IMR-90 (cell line): ENCODE data around the gene COLEC12. TPM values are rescaled to one million over a fixed set of nuclear protein-coding genes. Genes with fewer than 3 reads are reported as not detected.
A peak's percentile ranks its signal among the peaks of the same experiment; 100 is the strongest.

Experiments
- ATAC-seq: fragments of 200-7000 bp; cut with Tn5 transposase; 2 replicates; pipeline ENCODE4 v1.9.1; 2020; ENCODE audit warnings: low read depth, mild to moderate bottlenecking, moderate library complexity
- BruUV-seq: library from RNA; stranded (reverse); fragments of 400-500 nt; replicated peaks from 2 replicates; lab custom pipeline; 2021; lab: Mats Ljungman, UMichigan
- CTCF ChIA-PET: fragments of 300-600 bp; formaldehyde crosslinking; extraction: SDS; loops from one replicate; lab custom pipeline; 2021; ENCODE audit warnings: antibody characterized with exemption; lab: Yijun Ruan, JAX
- POLR2A ChIA-PET: fragments of 300-600 bp; sonication (Branson Sonifier 250); formaldehyde crosslinking; loops from one replicate; lab custom pipeline; 2022; ENCODE audit warnings: antibody characterized with exemption; ENCODE audit not compliant: unreplicated experiment; lab: Charles Lee
- DNase-seq: peaks from one replicate; pipeline ENCODE4 v3.0.0; 2013
- H2AFZ ChIP-seq: replicated peaks from 2 replicates; pipeline ENCODE3; 2013; ENCODE audit warnings: low read length, mild to moderate bottlenecking; ENCODE audit not compliant: poor library complexity
- H2AK5ac ChIP-seq: 2 replicates; pipeline ENCODE4 v1.6.1; 2013; ENCODE audit warnings: low read depth, low read length, inconsistent platforms
- H2AK9ac ChIP-seq: replicated peaks from 2 replicates; pipeline ENCODE3; 2013; ENCODE audit warnings: mild to moderate bottlenecking, low read depth, low read length, moderate library complexity; ENCODE audit not compliant: poor library complexity
- H2BK120ac ChIP-seq: 2 replicates; pipeline ENCODE4 v1.6.1; 2013; ENCODE audit warnings: low read depth, low read length, inconsistent platforms
- H2BK15ac ChIP-seq: 3 replicates; pipeline ENCODE4 v1.6.1; 2013; ENCODE audit warnings: low read depth, low read length, inconsistent platforms
- H2BK20ac ChIP-seq: 2 replicates; pipeline ENCODE4 v1.6.1; 2013; ENCODE audit warnings: low read depth, mild to moderate bottlenecking, inconsistent platforms, low read length, moderate library complexity
- H2BK5ac ChIP-seq: 2 replicates; pipeline ENCODE4 v1.6.1; 2013; ENCODE audit warnings: mild to moderate bottlenecking, low read depth, low read length, inconsistent platforms; ENCODE audit not compliant: poor library complexity, severe bottlenecking
- H3K14ac ChIP-seq: replicated peaks from 2 replicates; pipeline ENCODE4 v1.6.1; 2013; ENCODE audit warnings: low read depth, low read length, inconsistent platforms
- H3K18ac ChIP-seq: 2 replicates; pipeline ENCODE4 v1.6.1; 2013; ENCODE audit warnings: low read depth, low read length, control low read depth
- H3K23ac ChIP-seq: 2 replicates; pipeline ENCODE4 v1.6.1; 2013; ENCODE audit warnings: low read depth, low read length, inconsistent platforms
- H3K27ac ChIP-seq: 2 replicates; pipeline ENCODE4 v1.5.1; 2013; ENCODE audit warnings: mild to moderate bottlenecking, control low read depth, low read length; ENCODE audit not compliant: insufficient read depth
- H3K27me3 ChIP-seq: 2 replicates; pipeline ENCODE4 v1.6.1; 2013; ENCODE audit warnings: low read length; ENCODE audit not compliant: control insufficient read depth, insufficient read depth
- H3K36me3 ChIP-seq: 2 replicates; pipeline ENCODE4 v1.6.1; 2013; ENCODE audit warnings: low read length, mixed read lengths; ENCODE audit not compliant: control insufficient read depth, insufficient read depth
- H3K4ac ChIP-seq: 2 replicates; pipeline ENCODE4 v1.6.1; 2013; ENCODE audit warnings: low read depth, low read length, inconsistent platforms
- H3K4me1 ChIP-seq: 2 replicates; pipeline ENCODE4 v1.6.1; 2013; ENCODE audit warnings: low read length, mixed read lengths; ENCODE audit not compliant: control insufficient read depth, insufficient read depth
- H3K4me2 ChIP-seq: 2 replicates; pipeline ENCODE4 v1.6.1; 2013; ENCODE audit warnings: low read depth, mild to moderate bottlenecking, control low read depth, low read length, moderate library complexity
- H3K4me3 ChIP-seq: 2 replicates; pipeline ENCODE4 v1.5.1; 2013; ENCODE audit warnings: low read depth, mild to moderate bottlenecking, control low read depth, low read length, moderate library complexity; ENCODE audit not compliant: insufficient read depth
- H3K56ac ChIP-seq: 2 replicates; pipeline ENCODE4 v1.6.1; 2013; ENCODE audit warnings: low read length, inconsistent platforms; ENCODE audit not compliant: insufficient read depth; ENCODE audit errors: extremely low read depth
- H3K79me1 ChIP-seq, 2 experiments: 2 replicates each; pipeline ENCODE4 v1.6.1; 2013; ENCODE audit warnings: low read length in 2 of 2, inconsistent platforms in 1 of 2, low read depth in 1 of 2
- H3K9ac ChIP-seq: 2 replicates; pipeline ENCODE4 v1.6.1; 2013; ENCODE audit warnings: low read depth, low read length, control low read depth
- H3K9me1 ChIP-seq: 2 replicates; pipeline ENCODE4 v1.6.1; 2013; ENCODE audit warnings: low read length, inconsistent platforms; ENCODE audit not compliant: insufficient read depth
- H3K9me3 ChIP-seq: 2 replicates; pipeline ENCODE4 v1.6.1; 2013; ENCODE audit warnings: low read length; ENCODE audit not compliant: control insufficient read depth, insufficient read depth
- H4K20me1 ChIP-seq: 2 replicates; pipeline ENCODE4 v1.6.1; 2013; ENCODE audit warnings: low read length, inconsistent platforms; ENCODE audit not compliant: insufficient read depth
- H4K5ac ChIP-seq: 2 replicates; pipeline ENCODE4 v1.6.1; 2013; ENCODE audit warnings: mild to moderate bottlenecking, low read depth, low read length, control low read depth
- H4K8ac ChIP-seq, 2 experiments: 2 replicates each; pipeline ENCODE4 v1.6.1; 2013; ENCODE audit warnings: low read depth in 2 of 2, low read length in 2 of 2, control low read depth in 1 of 2, inconsistent platforms in 1 of 2
- H4K91ac ChIP-seq: 2 replicates; pipeline ENCODE4 v1.6.1; 2013; ENCODE audit warnings: low read depth, low read length, inconsistent platforms; ENCODE audit not compliant: insufficient read depth
- CEBPB ChIP-seq: IDR thresholded peaks from 2 replicates; pipeline ENCODE4 v1.6.1; 2012; ENCODE audit warnings: low read depth, low read length, improper control_type of control experiment
- CHD1 ChIP-seq: IDR thresholded peaks from 2 replicates; pipeline ENCODE4 v1.6.1; 2012; ENCODE audit warnings: low read depth, low read length, improper control_type of control experiment
- CTCF ChIP-seq: conservative IDR thresholded peaks from 2 replicates; pipeline ENCODE4 v1.5.1; 2012; ENCODE audit warnings: mild to moderate bottlenecking, low read depth, low read length, improper control_type of control experiment
- FOS ChIP-seq: fragments of 150-350 bp; IDR thresholded peaks from 2 replicates; pipeline ENCODE4 v1.6.1; 2016; ENCODE audit warnings: low read depth, low read length
- MAFK ChIP-seq: IDR thresholded peaks from 2 replicates; pipeline ENCODE4 v1.6.1; 2012; ENCODE audit warnings: low read depth, low read length, improper control_type of control experiment
- MAZ ChIP-seq: IDR thresholded peaks from 2 replicates; pipeline ENCODE4 v1.6.1; 2012; ENCODE audit warnings: low read depth, mild to moderate bottlenecking, low read length, improper control_type of control experiment, moderate library complexity, borderline replicate concordance
- NFE2L2 ChIP-seq: fragments of 150-350 bp; IDR thresholded peaks from 2 replicates; pipeline ENCODE4 v1.6.1; 2016; ENCODE audit warnings: low read depth, mild to moderate bottlenecking, low read length
- POLR2A ChIP-seq: IDR thresholded peaks from 2 replicates; pipeline ENCODE4 v1.6.1; 2012; ENCODE audit warnings: mild to moderate bottlenecking, low read depth, low read length
- RAD21 ChIP-seq: IDR thresholded peaks from 2 replicates; pipeline ENCODE4 v1.6.1; 2012; ENCODE audit warnings: low read length, improper control_type of control experiment
- RCOR1 ChIP-seq: IDR thresholded peaks from 2 replicates; pipeline ENCODE4 v1.6.1; 2012; ENCODE audit warnings: mild to moderate bottlenecking, low read length, improper control_type of control experiment; ENCODE audit not compliant: insufficient replicate concordance
- RFX5 ChIP-seq: IDR thresholded peaks from 2 replicates; pipeline ENCODE4 v1.8.0; 2012; ENCODE audit warnings: low read depth, mild to moderate bottlenecking, low read length, moderate library complexity
- SMC3 ChIP-seq: fragments of 150-350 bp; IDR thresholded peaks from 2 replicates; pipeline ENCODE4 v1.6.1; 2016; ENCODE audit warnings: low read depth, mild to moderate bottlenecking, antibody characterized with exemption, low read length, moderate library complexity
- USF2 ChIP-seq: fragments of 150-350 bp; IDR thresholded peaks from 2 replicates; pipeline ENCODE4 v1.6.1; 2017; ENCODE audit warnings: mild to moderate bottlenecking, antibody characterized with exemption, low read length, low read depth
- WGBS, 2 experiments: methylation state at CpG; one replicate each; pipeline versions ENCODE4 v1.1.5 to v1.1.7; 2013; ENCODE audit warnings: missing lambda C conversion rate in 2 of 2; ENCODE audit not compliant: insufficient read length in 1 of 2; ENCODE audit errors: extremely low coverage in 2 of 2; 5-methylcytosine and 5-hydroxymethylcytosine counted together
- dilution Hi-C: fragments of 300-500 bp; cut with HindIII; formaldehyde crosslinking; loops from one replicate; pipeline ENCODE4 v1.14.3; 2018; ENCODE audit warnings: low sequenced_read_pairs; ENCODE audit not compliant: unreplicated experiment
- in situ Hi-C: fragments of 300-500 bp; cut with MboI; formaldehyde crosslinking; loops from 3 replicates; pipeline ENCODE4 v1.14.3; 2019; ENCODE audit warnings: low sequenced_read_pairs, inconsistent platforms, mixed read lengths
- intact Hi-C: fragments of 100-400 bp; cut with micrococcal nuclease; formaldehyde crosslinking; loops from 2 replicates; pipeline ENCODE4 v1.10.0; 2022
- polyA plus RNA-seq, 3 experiments: library from polyadenylated mRNA; depleted of rRNA; stranded (reverse); fragments of >200 nt; gene quantifications; 2 replicates each; pipeline ENCODE4 v1.2.3, GENCODE V29; 2012; ENCODE audit warnings: low replicate concordance in 1 of 3
- total RNA-seq: library from RNA; depleted of rRNA; stranded (reverse); fragments of >200 nt; gene quantifications from 2 replicates; pipeline ENCODE4 v1.2.3, GENCODE V29; 2012

The COLEC12 gene
- total and polyA plus RNA-seq, 2 of the 4 experiments (the other 2 are of a cell fraction) = 1.0 to 2.3 TPM

- Histone ChIP-seq H4K91ac (no peak overlapping the region; the same call in 1 of the 2 replicates), H3K36me3 (no peaks in the 10 kb centered on the region), H3K27me3 (0 out of 2 replicates have a peak, but pooled peaks cover 1% of the 10 kb centered on the region), H3K9me3 (no peaks in the 10 kb centered on the region), H3K4me1 (peaks cover 27% of the 10 kb centered on the region), H4K8ac (no peak overlapping the region), H3K9me1 (peaks cover 17% of the 10 kb centered on the region), H4K20me1 (peaks cover 4% of the 10 kb centered on the region; the same call in 1 of the 2 replicates), H2BK5ac (no peak overlapping the region), H3K56ac (no peak overlapping the region), H4K5ac (no peak overlapping the region), H3K4me3 (no peak overlapping the region), H3K79me1 (no peaks in the 10 kb centered on the region), H2AK5ac (peak overlapping the region; percentile 29; the same call in 1 of the 2 replicates), H3K4ac (no peak overlapping the region; the same call in 1 of the 2 replicates), H2BK120ac (no peak overlapping the region), H3K14ac (no peak overlapping the region), H2BK20ac (peak overlapping the region; percentile 10; the same call in 1 of the 2 replicates), H3K4me2 (no peak overlapping the region), H3K18ac (no peak overlapping the region; the same call in 1 of the 2 replicates), H3K9ac (no peak overlapping the region), H2AK9ac (no peak overlapping the region), H3K27ac (no peak overlapping the region), H2BK15ac (peak overlapping the region; percentile 9; the same call in 1 of the 3 replicates), H2AFZ (no peak overlapping the region), H3K23ac (no peak overlapping the region)
- in situ Hi-C loops = no loop called here
- ChIA-PET POLR2A (no interaction called here), CTCF (interaction anchor here (0.5 to 1.3 kb wide), 4 partner anchors 26 to 301 kb away, joined by 3 to 4 read pairs (median 3); no protein-coding TSS in a partner anchor)
- intact Hi-C loops = loop anchor here (5.0 to 10.0 kb wide), 2 partner anchors 98 to 216 kb away; no protein-coding TSS in a partner anchor
- no peak for ATAC-seq
- no peak for TF ChIP-seq CHD1
- TF ChIP-seq MAFK = no peak
- no peak for TF ChIP-seq POLR2A
- TF ChIP-seq RAD21 = no peak
- TF ChIP-seq RFX5 = no peak
- TF ChIP-seq SMC3 = no peak
- no peak for TF ChIP-seq NFE2L2
- TF ChIP-seq USF2 = no peak
- no peak for TF ChIP-seq FOS
- TF ChIP-seq MAZ = no peak
- TF ChIP-seq RCOR1 = no peak
- TF ChIP-seq CEBPB = no peak
- TF ChIP-seq CTCF = no peak
- WGBS, 2 experiments = no CpG with 5 or more reads among the region's 8 CpGs
- BruUV-seq = no TSS peak
- DNase-seq = no peak
- dilution Hi-C loops = no loop called here
Observed at GRCh38 chr18:398935-399630, 101.4 kb downstream of the COLEC12 start.
